HG03095 (cell line): ENCODE data around the gene PWWP2B.

Experiments used
- ATAC-seq: cut with Tn5 transposase; IDR thresholded peaks from one replicate; pipeline ENCODE4 v1.9.1; 2021; ENCODE audit warnings: moderate library complexity; ENCODE audit not compliant: unreplicated experiment

PWWP2B gene

GRCh38 chr10:132363376-132363775 lies 33.6 kb upstream of the PWWP2B start:
- ATAC-seq: no peak

- ATAC-seq: no peak
Observed at GRCh38 chr10:132363921-132364593, 32.9 kb upstream of the PWWP2B start.

- ATAC-seq: no peak
Observed at GRCh38 chr10:132364594-132364970, 32.4 kb upstream of the PWWP2B start.

- ATAC-seq: no peak
Observed at GRCh38 chr10:132365102-132365501, 31.9 kb upstream of the PWWP2B start.

- no peak for ATAC-seq
Observed at GRCh38 chr10:132366006-132366405, 31.0 kb upstream of the PWWP2B start.

- no peak for ATAC-seq
Observed at GRCh38 chr10:132366499-132366898, 30.5 kb upstream of the PWWP2B start.

- no peak for ATAC-seq
Observed at GRCh38 chr10:132368391-132368790, 28.6 kb upstream of the PWWP2B start.

GRCh38 chr10:132368881-132369635 lies 27.9 kb upstream of the PWWP2B start:
- no peak for ATAC-seq

GRCh38 chr10:132369636-132370185 lies 27.3 kb upstream of the PWWP2B start:
- no peak for ATAC-seq

GRCh38 chr10:132370426-132371340 lies 26.3 kb upstream of the PWWP2B start:
- no peak for ATAC-seq

- no peak for ATAC-seq
Observed at GRCh38 chr10:132371641-132372081, 25.3 kb upstream of the PWWP2B start.

GRCh38 chr10:132372516-132373095 lies 24.4 kb upstream of the PWWP2B start:
- no peak for ATAC-seq

- no peak for ATAC-seq
Observed at GRCh38 chr10:132373241-132373955, 23.6 kb upstream of the PWWP2B start.

GRCh38 chr10:132374176-132374575 lies 22.8 kb upstream of the PWWP2B start:
- ATAC-seq: no peak

GRCh38 chr10:132374612-132375011 lies 22.4 kb upstream of the PWWP2B start:
- ATAC-seq: no peak

- no peak for ATAC-seq
Observed at GRCh38 chr10:132375116-132375794, 21.7 kb upstream of the PWWP2B start.

GRCh38 chr10:132375795-132376297 lies 21.2 kb upstream of the PWWP2B start:
- no peak for ATAC-seq

- no peak for ATAC-seq
Observed at GRCh38 chr10:132376394-132376851, 20.6 kb upstream of the PWWP2B start.

- ATAC-seq: no peak
Observed at GRCh38 chr10:132377326-132377725, 19.7 kb upstream of the PWWP2B start.
